WI38 (cell line): ENCODE data around the gene ZNF407.

Experiments used
- H3K4me3 ChIP-seq: 2 replicates; pipeline ENCODE4 v1.5.1; 2011; ENCODE audit warnings: low read depth, mild to moderate bottlenecking, control low read depth, low read length
- TF ChIP-seq, protein P1 (sequence below): IDR thresholded peaks from 2 replicates; pipeline ENCODE4 v1.5.1; 2012; ENCODE audit warnings: low read depth, mild to moderate bottlenecking, control low read depth, low read length

Gene ZNF407

GRCh38 chr18:74996055-74996454 lies 398.4 kb downstream of the ZNF407 start:
- TF ChIP-seq, protein P1, sequence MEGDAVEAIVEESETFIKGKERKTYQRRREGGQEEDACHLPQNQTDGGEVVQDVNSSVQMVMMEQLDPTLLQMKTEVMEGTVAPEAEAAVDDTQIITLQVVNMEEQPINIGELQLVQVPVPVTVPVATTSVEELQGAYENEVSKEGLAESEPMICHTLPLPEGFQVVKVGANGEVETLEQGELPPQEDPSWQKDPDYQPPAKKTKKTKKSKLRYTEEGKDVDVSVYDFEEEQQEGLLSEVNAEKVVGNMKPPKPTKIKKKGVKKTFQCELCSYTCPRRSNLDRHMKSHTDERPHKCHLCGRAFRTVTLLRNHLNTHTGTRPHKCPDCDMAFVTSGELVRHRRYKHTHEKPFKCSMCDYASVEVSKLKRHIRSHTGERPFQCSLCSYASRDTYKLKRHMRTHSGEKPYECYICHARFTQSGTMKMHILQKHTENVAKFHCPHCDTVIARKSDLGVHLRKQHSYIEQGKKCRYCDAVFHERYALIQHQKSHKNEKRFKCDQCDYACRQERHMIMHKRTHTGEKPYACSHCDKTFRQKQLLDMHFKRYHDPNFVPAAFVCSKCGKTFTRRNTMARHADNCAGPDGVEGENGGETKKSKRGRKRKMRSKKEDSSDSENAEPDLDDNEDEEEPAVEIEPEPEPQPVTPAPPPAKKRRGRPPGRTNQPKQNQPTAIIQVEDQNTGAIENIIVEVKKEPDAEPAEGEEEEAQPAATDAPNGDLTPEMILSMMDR, result no peak
- no peak overlapping the region for H3K4me3 ChIP-seq

- TF ChIP-seq, protein P1, result no peak
- no peak overlapping the region for H3K4me3 ChIP-seq
Measured at GRCh38 chr18:74996996-74997395, 399.3 kb downstream of the ZNF407 start.

DNA sequence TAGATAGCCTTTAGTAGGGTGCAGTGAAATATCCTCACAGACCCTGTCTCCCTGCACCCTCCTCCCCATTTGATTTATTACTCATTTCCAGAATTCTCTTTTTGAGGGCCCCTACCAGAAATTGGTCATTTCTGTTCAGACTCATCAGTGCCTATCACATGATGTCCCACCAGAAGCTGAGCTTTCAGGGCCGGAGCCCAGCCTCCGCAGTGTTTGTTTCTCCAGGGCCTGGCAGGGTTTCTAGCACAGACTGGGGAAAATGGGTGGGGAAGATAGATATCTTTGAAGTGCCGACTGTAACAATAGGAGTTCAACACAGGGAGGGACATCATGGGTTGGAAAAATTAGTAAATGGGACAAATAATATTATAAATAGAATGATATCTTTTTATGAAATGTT lies 403.2 kb downstream of the ZNF407 start:
- H3K4me3 ChIP-seq, result no peak overlapping the region
- TF ChIP-seq, protein P1, result no peak

DNA sequence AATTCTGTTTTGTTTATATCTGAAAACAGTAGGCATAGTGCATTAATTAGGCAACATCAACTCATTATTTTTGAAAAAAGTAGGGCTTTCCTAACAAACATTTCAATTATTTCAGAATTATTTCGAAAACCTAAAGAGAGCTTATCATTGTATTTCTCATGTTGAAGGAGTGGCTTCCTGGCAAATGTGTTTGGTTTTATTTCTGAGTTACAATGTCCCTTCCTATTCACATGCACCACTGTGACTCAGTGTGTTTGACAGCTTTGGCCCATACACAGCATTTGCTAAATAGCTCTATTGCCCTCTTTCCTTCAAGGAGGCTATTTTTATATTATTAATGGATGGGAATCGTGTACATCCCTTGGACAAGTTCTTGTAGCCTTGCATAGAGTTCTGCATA lies 405.4 kb downstream of the ZNF407 start:
- TF ChIP-seq, protein P1, result no peak

GRCh38 chr18:75003764-75004690 lies 406.4 kb downstream of the ZNF407 start:
- TF ChIP-seq, protein P1, result no peak
- H3K4me3 ChIP-seq, result no peak overlapping the region

More for the DNA sequence above, 405.4 kb downstream of the ZNF407 start:
- no peak overlapping the region for H3K4me3 ChIP-seq

GRCh38 chr18:75005626-75006025 lies 408.0 kb downstream of the ZNF407 start:
- TF ChIP-seq, protein P1, result no peak
- H3K4me3 ChIP-seq, result peak overlapping the region; percentile 23

DNA sequence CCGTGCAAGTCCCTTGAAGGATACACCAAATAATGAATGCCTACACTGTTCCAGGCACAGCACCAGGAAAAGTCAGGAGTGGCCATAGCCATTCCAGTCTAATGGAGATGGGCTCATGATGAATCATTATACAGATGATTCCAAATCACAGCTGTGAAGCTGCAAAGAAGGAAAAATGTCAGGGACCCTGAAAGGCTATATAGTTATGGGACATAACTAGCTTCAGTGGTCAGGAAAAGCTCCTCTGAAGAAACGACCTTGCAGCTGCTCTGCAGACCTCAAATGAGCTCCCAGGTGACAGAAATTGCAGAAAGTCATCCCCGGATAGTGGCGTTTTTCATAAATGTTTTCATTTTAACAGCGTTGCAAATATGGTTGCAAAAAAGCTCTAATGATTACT lies 410.5 kb downstream of the ZNF407 start:
- TF ChIP-seq, protein P1, result no peak
- no peak overlapping the region for H3K4me3 ChIP-seq
